GM12891 (cell line): ENCODE results near the gene SEC24D.

Experiments
- POLR2A ChIP-seq: IDR thresholded peaks from 2 replicates; pipeline ENCODE4 v1.6.1; 2011; ENCODE audit warnings: low read depth, low read length, control low read depth
- POLR2AphosphoS5 ChIP-seq: IDR thresholded peaks from 2 replicates; pipeline ENCODE4 v1.6.1; 2011; ENCODE audit warnings: low read depth, low read length, control low read depth
- POU2F2 ChIP-seq: IDR thresholded peaks from 2 replicates; pipeline ENCODE4 v1.6.1; 2011; ENCODE audit warnings: low read depth, mild to moderate bottlenecking, control low read depth, low read length, moderate library complexity
- TAF1 ChIP-seq: IDR thresholded peaks from 2 replicates; pipeline ENCODE4 v1.6.1; 2011; ENCODE audit warnings: low read depth, low read length, control low read depth

DNA sequence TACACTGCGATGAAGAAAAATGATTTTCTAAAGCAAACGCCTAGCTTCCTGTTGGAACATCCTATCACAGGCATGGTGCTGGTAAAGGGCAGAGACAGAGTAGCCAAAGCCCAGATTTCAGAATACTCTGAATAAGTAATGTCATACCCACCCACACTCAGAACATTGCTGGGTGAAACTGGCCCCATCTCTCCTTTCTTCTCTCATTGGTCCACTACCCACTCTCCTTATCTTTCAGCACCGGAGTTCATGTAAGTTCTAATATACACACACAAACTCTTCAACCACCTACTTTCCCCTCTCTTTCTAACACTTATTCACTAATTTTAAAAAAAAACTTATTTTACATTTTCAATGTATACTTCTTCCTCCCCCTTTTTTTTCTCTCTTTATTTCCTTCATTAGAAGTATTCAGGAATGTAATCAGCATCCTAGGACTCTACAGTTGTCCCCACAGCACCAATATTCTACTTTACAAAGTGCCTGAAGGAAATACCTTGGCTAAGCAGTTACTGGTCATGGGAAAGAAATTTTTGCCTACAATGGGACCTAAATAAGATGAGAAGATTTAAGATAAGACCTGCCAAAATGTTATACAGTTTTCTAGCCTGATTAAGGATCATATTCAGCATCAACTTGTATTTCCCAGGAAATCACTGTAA lies 63.0 kb downstream of the SEC24D start:
- TF ChIP-seq POLR2A (no peak), POLR2AphosphoS5 (no peak), TAF1 (no peak), POU2F2 (no peak)
